C4-2B (cell line): ENCODE data around the gene WHAMM.
"Not testable (repeated sequence)": the region's sequence is repeated elsewhere in the genome, so short reads cannot be mapped to it uniquely, and the experiment has no call there.

ENCODE experiments used
- H3K27ac ChIP-seq: fragments of 450-650 bp; 2 replicates; pipeline ENCODE4 v1.5.1; 2017
- CTCF ChIP-seq: fragments of 450-650 bp; conservative IDR thresholded peaks from 2 replicates; pipeline ENCODE4 v1.5.1; 2017; ENCODE audit warnings: mild to moderate bottlenecking
- ZFX ChIP-seq: fragments of 450-650 bp; IDR thresholded peaks from 2 replicates; pipeline ENCODE4 v1.6.1; 2017

WHAMM gene

GRCh38 chr15:82820128-82820527, 10.7 kb downstream of the WHAMM start:
- TF ChIP-seq ZFX, result no peak
- no peak for TF ChIP-seq CTCF

GRCh38 chr15:82821396-82821795, 12.0 kb downstream of the WHAMM start:
- not testable (repeated sequence) for H3K27ac ChIP-seq

More at GRCh38 chr15:82820128-82820527, 10.7 kb downstream of the WHAMM start:
- no peak overlapping the region for H3K27ac ChIP-seq

- not testable (repeated sequence) for H3K27ac ChIP-seq
Measured at GRCh38 chr15:82821851-82822250, 12.4 kb downstream of the WHAMM start.

- TF ChIP-seq CTCF (no peak), ZFX (no peak)
- no peak overlapping the region for H3K27ac ChIP-seq
Measured at GRCh38 chr15:82823049-82823448, 13.6 kb downstream of the WHAMM start.

GRCh38 chr15:82828075-82828474, 18.6 kb downstream of the WHAMM start:
- H3K27ac ChIP-seq, result no peak overlapping the region
- TF ChIP-seq ZFX (no peak), CTCF (no peak)

- TF ChIP-seq ZFX, result no peak
- TF ChIP-seq CTCF, result no peak
Measured at GRCh38 chr15:82829234-82829633, 19.8 kb downstream of the WHAMM start.

GRCh38 chr15:82830427-82831173, 21.2 kb downstream of the WHAMM start:
- no peak overlapping the region for H3K27ac ChIP-seq
- no peak for TF ChIP-seq CTCF
- TF ChIP-seq ZFX, result no peak

More at GRCh38 chr15:82829234-82829633, 19.8 kb downstream of the WHAMM start:
- no peak overlapping the region for H3K27ac ChIP-seq

GRCh38 chr15:82831894-82832600, 22.6 kb downstream of the WHAMM start:
- H3K27ac ChIP-seq, result no peak overlapping the region
- no peak for TF ChIP-seq CTCF
- no peak for TF ChIP-seq ZFX
